Activated T-cell treated with anti-CD3 and anti-CD28 coated beads, Interleukin-2, amount 50 U/mL, for 4 hours (primary cell): ENCODE results near the gene EXD3. TPM values are rescaled to one million over a fixed set of nuclear protein-coding genes. Genes with fewer than 3 reads are reported as not detected.
A peak's percentile ranks its signal among the peaks of the same experiment; 100 is the strongest.

Source experiments
- ATAC-seq, 2 donors: fragments of 200-7000 bp; cut with Tn5 transposase; one replicate each; pipeline ENCODE4 v1.10.0; 2021
- DNase-seq: peaks from one replicate; pipeline ENCODE4 v3.0.0-alpha.2; 2020
- H3K27me3 Mint-ChIP-seq: one replicate; pipeline ENCODE4 v1.8.0; 2021; ENCODE audit warnings: low read depth, mixed read lengths
- H3K36me3 Mint-ChIP-seq: one replicate; pipeline ENCODE4 v1.8.0; 2022; ENCODE audit warnings: mixed read lengths; ENCODE audit not compliant: insufficient read depth
- H3K4me1 Mint-ChIP-seq: one replicate; pipeline ENCODE4 v1.8.0; 2021; ENCODE audit warnings: low read depth, mixed read lengths
- H3K4me3 Mint-ChIP-seq: one replicate; pipeline ENCODE4 v1.8.0; 2021; ENCODE audit warnings: mild to moderate bottlenecking, moderate library complexity, mixed read lengths
- H3K9me3 Mint-ChIP-seq: one replicate; pipeline ENCODE4 v1.8.0; 2021; ENCODE audit warnings: mixed read lengths
- total RNA-seq, 3 donors: library from RNA; stranded (reverse); gene quantifications; one replicate each; pipeline ENCODE4 v1.2.1, GENCODE V29; 2021

EXD3 gene
- total RNA-seq, 3 donors from 2014 or later, result 1.7 to 2.8 (median 2.5) TPM

GRCh38 chr9:137280474-137281344 lies 142.3 kb downstream of the EXD3 start:
- peaks cover 2% of the 10 kb centered on the region for H3K36me3 Mint-ChIP-seq
- H3K9me3 Mint-ChIP-seq, result no peaks in the 10 kb centered on the region
- H3K4me3 Mint-ChIP-seq, result no peak overlapping the region
- ATAC-seq, result peak in 1 of 2 donors; percentile 23
- DNase-seq, result no peak
- H3K4me1 Mint-ChIP-seq, result peaks cover 9% of the 10 kb centered on the region
- H3K27me3 Mint-ChIP-seq, result peaks cover 7% of the 10 kb centered on the region

GRCh38 chr9:137279741-137280473 lies 143.1 kb downstream of the EXD3 start:
- ATAC-seq (no peak), DNase-seq (no peak)
- Mint-ChIP-seq H3K4me1 (peaks cover 13% of the 10 kb centered on the region), H3K27me3 (peaks cover 7% of the 10 kb centered on the region), H3K36me3 (peaks cover 2% of the 10 kb centered on the region), H3K4me3 (no peak overlapping the region), H3K9me3 (no peaks in the 10 kb centered on the region)

GRCh38 chr9:137278721-137279711 lies 143.9 kb downstream of the EXD3 start:
- DNase-seq (no peak), ATAC-seq (no peak)
- no peaks in the 10 kb centered on the region for H3K9me3 Mint-ChIP-seq
- H3K36me3 Mint-ChIP-seq, result peaks cover 2% of the 10 kb centered on the region
- H3K27me3 Mint-ChIP-seq, result peaks cover 7% of the 10 kb centered on the region
- peaks cover 15% of the 10 kb centered on the region for H3K4me1 Mint-ChIP-seq
- no peak overlapping the region for H3K4me3 Mint-ChIP-seq

- ATAC-seq (peak; percentile 5 to 9), DNase-seq (no peak)
- H3K4me3 Mint-ChIP-seq, result peak overlapping the region; percentile 79
- peaks cover 5% of the 10 kb centered on the region for H3K36me3 Mint-ChIP-seq
- H3K27me3 Mint-ChIP-seq, result peaks cover 7% of the 10 kb centered on the region
- H3K4me1 Mint-ChIP-seq, result peaks cover 15% of the 10 kb centered on the region
- no peaks in the 10 kb centered on the region for H3K9me3 Mint-ChIP-seq
Observed at GRCh38 chr9:137278061-137278701, 144.8 kb downstream of the EXD3 start.

GRCh38 chr9:137277329-137278041 lies 145.5 kb downstream of the EXD3 start, which contains the start of gene TOR4A:
TOR4A (plus strand) TSS chr9:137277726; CDS start chr9:137278690, 964 bp downstream.
- peaks cover 6% of the 10 kb centered on the region for H3K27me3 Mint-ChIP-seq
- peaks cover 13% of the 10 kb centered on the region for H3K4me1 Mint-ChIP-seq
- H3K4me3 Mint-ChIP-seq, result peak within 1 kb of the TSS; percentile 79
- ATAC-seq, result peak; percentile 58 to 61
- peaks cover 4% of the 10 kb centered on the region for H3K36me3 Mint-ChIP-seq
- no peak for DNase-seq
- no peaks in the 10 kb centered on the region for H3K9me3 Mint-ChIP-seq

GRCh38 chr9:137276473-137277328 lies 146.3 kb downstream of the EXD3 start:
- Mint-ChIP-seq H3K4me3 (peak overlapping the region; percentile 21), H3K9me3 (no peaks in the 10 kb centered on the region), H3K36me3 (peaks cover 3% of the 10 kb centered on the region), H3K27me3 (no peaks in the 10 kb centered on the region), H3K4me1 (peaks cover 13% of the 10 kb centered on the region)
- DNase-seq (no peak), ATAC-seq (no peak)

- DNase-seq (no peak), ATAC-seq (no peak)
- no peaks in the 10 kb centered on the region for H3K27me3 Mint-ChIP-seq
- H3K36me3 Mint-ChIP-seq, result peaks cover 3% of the 10 kb centered on the region
- no peaks in the 10 kb centered on the region for H3K9me3 Mint-ChIP-seq
- H3K4me3 Mint-ChIP-seq, result no peak overlapping the region
- H3K4me1 Mint-ChIP-seq, result peaks cover 19% of the 10 kb centered on the region
Observed at GRCh38 chr9:137275588-137276472, 147.1 kb downstream of the EXD3 start.

- no peaks in the 10 kb centered on the region for H3K9me3 Mint-ChIP-seq
- H3K4me3 Mint-ChIP-seq, result peak overlapping the region; percentile 29
- H3K36me3 Mint-ChIP-seq, result peaks cover 3% of the 10 kb centered on the region
- peaks cover 19% of the 10 kb centered on the region for H3K4me1 Mint-ChIP-seq
- ATAC-seq (no peak), DNase-seq (no peak)
- H3K27me3 Mint-ChIP-seq, result no peaks in the 10 kb centered on the region
Observed at GRCh38 chr9:137275203-137275587, 147.8 kb downstream of the EXD3 start.

- H3K9me3 Mint-ChIP-seq, result no peaks in the 10 kb centered on the region
- peaks cover 14% of the 10 kb centered on the region for H3K36me3 Mint-ChIP-seq
- DNase-seq (no peak), ATAC-seq (no peak)
- H3K27me3 Mint-ChIP-seq, result no peaks in the 10 kb centered on the region
- H3K4me3 Mint-ChIP-seq, result no peak overlapping the region
- peaks cover 19% of the 10 kb centered on the region for H3K4me1 Mint-ChIP-seq
Observed at GRCh38 chr9:137273611-137274320, 149.2 kb downstream of the EXD3 start.

GRCh38 chr9:137273095-137273490 lies 149.9 kb downstream of the EXD3 start:
- no peak overlapping the region for H3K4me3 Mint-ChIP-seq
- no peak for DNase-seq
- H3K9me3 Mint-ChIP-seq, result no peaks in the 10 kb centered on the region
- no peaks in the 10 kb centered on the region for H3K27me3 Mint-ChIP-seq
- peaks cover 17% of the 10 kb centered on the region for H3K36me3 Mint-ChIP-seq
- H3K4me1 Mint-ChIP-seq, result peaks cover 19% of the 10 kb centered on the region
- ATAC-seq, result no peak
